ENCODE data around the gene S100A16. TPM values are rescaled to one million over a fixed set of nuclear protein-coding genes. Genes with fewer than 3 reads are reported as not detected.

Gene S100A16
- total RNA-seq, 4 donors from 2014 or later, result 46.2 to 84.5 (median 66.6) TPM

DNA sequence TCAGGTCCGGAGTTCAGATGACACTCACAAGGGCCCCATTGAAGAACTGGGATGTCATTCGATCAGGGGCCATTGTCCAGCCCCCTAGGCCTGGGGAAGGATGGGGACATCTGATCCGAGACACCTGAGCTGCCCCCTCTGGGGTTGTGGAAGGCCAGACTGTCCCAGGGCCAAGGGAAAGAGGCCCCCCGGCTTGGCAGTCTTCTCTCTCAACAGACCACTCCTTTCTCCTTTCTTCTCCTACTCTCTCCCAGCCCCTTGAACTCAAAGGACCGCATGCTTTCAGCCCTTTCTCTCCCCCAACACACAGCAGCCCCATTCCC, 16.4 kb upstream of the S100A16 start:
- TF ChIP-seq CTCF (IDR thresholded peaks at IDR 0.05; ENCODE audit: low read depth), result no peak

GRCh38 chr1:153628638-153629342, 15.9 kb upstream of the S100A16 start:
- TF ChIP-seq CTCF (IDR thresholded peaks at IDR 0.05; ENCODE audit: low read depth), result no peak

- no peak for TF ChIP-seq CTCF (IDR thresholded peaks at IDR 0.05; ENCODE audit: low read depth)
These were observed 15.0 kb upstream of the S100A16 start, which contains the start of gene S100A1 for GRCh38 chr1:153627715-153628626. Gene S100A1 (plus strand): TSS chr1:153628434. CDS start chr1:153630522, 2,088 bp downstream.

GRCh38 chr1:153626904-153627714, 14.2 kb upstream of the S100A16 start, which contains the start of gene S100A13:
Gene S100A13 (minus strand): TSS chr1:153627505. CDS start chr1:153626472, 1,033 bp downstream.
- TF ChIP-seq CTCF (IDR thresholded peaks at IDR 0.05; ENCODE audit: low read depth), result no peak

DNA sequence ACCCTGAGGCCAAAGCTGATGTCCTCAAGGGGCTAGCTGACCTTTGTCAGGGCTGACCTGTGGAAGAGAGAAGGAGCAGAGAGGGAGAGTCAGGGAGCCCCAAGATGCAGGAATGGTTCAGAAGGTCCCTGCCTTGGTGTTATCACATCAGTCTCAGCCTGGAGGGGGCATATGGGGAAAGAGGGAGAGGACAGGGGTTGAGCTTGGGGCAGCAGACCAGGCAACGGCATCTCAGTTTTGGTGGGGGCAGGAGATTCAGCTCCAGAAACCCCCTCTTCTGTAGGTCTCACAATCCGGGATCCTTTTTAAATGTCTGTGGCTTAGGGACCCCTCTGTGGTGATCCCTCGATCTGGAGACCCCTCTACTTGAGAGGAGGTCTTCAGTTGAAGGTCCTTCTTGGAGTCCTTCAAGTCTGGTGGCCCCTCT, 13.6 kb upstream of the S100A16 start:
- TF ChIP-seq CTCF (IDR thresholded peaks at IDR 0.05; ENCODE audit: low read depth), result no peak

DNA sequence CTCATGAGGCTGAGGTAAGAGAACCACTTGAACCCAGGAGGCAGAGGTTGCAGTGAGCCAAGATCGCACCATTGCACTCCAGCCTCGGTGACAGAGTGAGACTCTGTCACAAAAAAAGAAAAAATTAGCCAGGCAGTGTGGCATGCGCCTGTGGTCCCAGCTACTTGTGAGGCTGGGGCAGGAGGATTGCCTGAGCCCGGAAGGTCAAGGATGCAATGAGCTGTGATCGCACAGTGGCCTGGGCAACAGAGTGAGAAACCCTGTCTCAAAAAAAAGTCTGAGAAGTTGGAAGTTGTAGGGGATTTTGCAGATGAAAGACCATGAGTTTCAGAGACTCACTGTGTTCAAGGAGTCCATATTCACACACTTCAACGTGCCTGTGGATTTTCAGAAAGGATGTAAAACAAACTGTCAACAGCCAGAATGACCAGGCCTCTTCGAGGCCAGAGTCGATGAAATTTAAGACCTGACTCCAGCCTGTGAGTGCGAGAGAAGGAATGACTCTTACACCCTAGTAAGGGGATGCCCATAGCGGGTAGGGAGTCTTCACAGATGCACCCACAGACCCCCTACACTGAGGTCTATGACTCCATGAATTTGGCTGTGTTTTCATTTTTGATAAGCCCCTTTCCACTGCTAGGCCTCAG, 12.2 kb upstream of the S100A16 start:
- no peak for TF ChIP-seq CTCF (IDR thresholded peaks at IDR 0.05; ENCODE audit: low read depth)
